ENCODE measurements around the gene DGKD. TPM values are rescaled to one million over a fixed set of nuclear protein-coding genes. Genes with fewer than 3 reads are reported as not detected.

Gene DGKD
- total RNA-seq, 1 experiment from 2014 or later: 52.0 TPM

- TF ChIP-seq SIN3A (IDR thresholded peaks at IDR 0.05; ENCODE audit: low read depth) (no peak), JUND (IDR thresholded peaks at IDR 0.05) (no peak), ATF3 (IDR thresholded peaks at IDR 0.05) (no peak), FOSL1 (IDR thresholded peaks at IDR 0.05; ENCODE audit: low read depth) (no peak), YY1 (IDR thresholded peaks at IDR 0.05; ENCODE audit: extremely low read depth, insufficient replicate concordance, low read depth, low read length) (no peak), REST (IDR thresholded peaks at IDR 0.05; ENCODE audit: low read depth) (no peak), POLR2A (IDR thresholded peaks at IDR 0.05; ENCODE audit: borderline replicate concordance, extremely low read depth, insufficient read depth, insufficient read length) (no peak), EZH2 (IDR thresholded peaks at IDR 0.05) (no peak), ZBTB33 (IDR thresholded peaks at IDR 0.05; ENCODE audit: extremely low read depth, insufficient replicate concordance, low read length) (no peak), EGR1 (IDR thresholded peaks at IDR 0.05; ENCODE audit: low read depth) (no peak), ELF1 (IDR thresholded peaks at IDR 0.05; ENCODE audit: borderline replicate concordance, low read depth) (no peak), RAD21 (IDR thresholded peaks at IDR 0.05; ENCODE audit: low read depth) (no peak), POLR2AphosphoS5 (IDR thresholded peaks at IDR 0.05; ENCODE audit: low read depth, low read length) (no peak), CEBPB (IDR thresholded peaks at IDR 0.05; ENCODE audit: low read depth) (no peak), EZH2phosphoT487 (IDR thresholded peaks at IDR 0.05; ENCODE audit: borderline replicate concordance) (no peak), TCF7L2 (IDR thresholded peaks at IDR 0.05; ENCODE audit: borderline replicate concordance, extremely low read depth, insufficient read depth, insufficient read length) (no peak), ZFX (IDR thresholded peaks at IDR 0.05) (no peak), SRF (IDR thresholded peaks at IDR 0.05; ENCODE audit: low read depth) (no peak)
- TF ChIP-seq, protein P1, sequence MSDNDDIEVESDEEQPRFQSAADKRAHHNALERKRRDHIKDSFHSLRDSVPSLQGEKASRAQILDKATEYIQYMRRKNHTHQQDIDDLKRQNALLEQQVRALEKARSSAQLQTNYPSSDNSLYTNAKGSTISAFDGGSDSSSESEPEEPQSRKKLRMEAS (IDR thresholded peaks at IDR 0.05): no peak
- TF ChIP-seq, protein P2, sequence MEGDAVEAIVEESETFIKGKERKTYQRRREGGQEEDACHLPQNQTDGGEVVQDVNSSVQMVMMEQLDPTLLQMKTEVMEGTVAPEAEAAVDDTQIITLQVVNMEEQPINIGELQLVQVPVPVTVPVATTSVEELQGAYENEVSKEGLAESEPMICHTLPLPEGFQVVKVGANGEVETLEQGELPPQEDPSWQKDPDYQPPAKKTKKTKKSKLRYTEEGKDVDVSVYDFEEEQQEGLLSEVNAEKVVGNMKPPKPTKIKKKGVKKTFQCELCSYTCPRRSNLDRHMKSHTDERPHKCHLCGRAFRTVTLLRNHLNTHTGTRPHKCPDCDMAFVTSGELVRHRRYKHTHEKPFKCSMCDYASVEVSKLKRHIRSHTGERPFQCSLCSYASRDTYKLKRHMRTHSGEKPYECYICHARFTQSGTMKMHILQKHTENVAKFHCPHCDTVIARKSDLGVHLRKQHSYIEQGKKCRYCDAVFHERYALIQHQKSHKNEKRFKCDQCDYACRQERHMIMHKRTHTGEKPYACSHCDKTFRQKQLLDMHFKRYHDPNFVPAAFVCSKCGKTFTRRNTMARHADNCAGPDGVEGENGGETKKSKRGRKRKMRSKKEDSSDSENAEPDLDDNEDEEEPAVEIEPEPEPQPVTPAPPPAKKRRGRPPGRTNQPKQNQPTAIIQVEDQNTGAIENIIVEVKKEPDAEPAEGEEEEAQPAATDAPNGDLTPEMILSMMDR (IDR thresholded peaks at IDR 0.05 in 2 of 3, conservative IDR thresholded peaks at IDR 0.05 in 1 of 3; ENCODE audit: borderline replicate concordance in 1 of 3, insufficient read depth in 1 of 3, low read depth in 2 of 3, low read length in 2 of 3): no peak
- intact Hi-C loops (cut with micrococcal nuclease): no loop called here
These were observed 33.1 kb upstream of the DGKD start for GRCh38 chr2:233321166-233321565.

More at GRCh38 chr2:233321166-233321565, 33.1 kb upstream of the DGKD start:
- H3K27me3 ChIP-seq (ENCODE audit: insufficient read depth, low read length): no peaks in the 10 kb centered on the region
- ATAC-seq (no peak), DNase-seq (ENCODE audit: low read depth, low spot score) (no peak)
- ChIA-PET RAD21 (ENCODE audit: low non-redundant PET in 1 of 2, low total read pairs in 2 of 2, uncharacterized antibody in 2 of 2, unreplicated experiment in 2 of 2) (no interaction called here), CTCF (no interaction called here), POLR2A (no interaction called here)
- no peak overlapping the region for H3K27ac ChIP-seq (ENCODE audit: low read depth, low read length)
- no peaks in the 10 kb centered on the region for H4K20me1 ChIP-seq (ENCODE audit: insufficient read depth)
- no TSS peak for BruUV-seq (replicated peaks)
- no peak overlapping the region for H3K9ac ChIP-seq (ENCODE audit: low read length)
- H3K4me2 ChIP-seq (ENCODE audit: low read length): no peak overlapping the region
- no peaks in the 10 kb centered on the region for H3K9me2 ChIP-seq (ENCODE audit: insufficient read depth)
- H3K79me2 ChIP-seq (ENCODE audit: insufficient read depth, low read length): no peaks in the 10 kb centered on the region
- H3K9me3 ChIP-seq (ENCODE audit: control insufficient read depth in 1 of 2, insufficient read depth in 1 of 2, low read depth in 1 of 2, low read length in 2 of 2): no peaks in the 10 kb centered on the region
- H3K4me3 ChIP-seq (replicated peaks in 1 of 2; ENCODE audit: low read depth in 1 of 2, low read length in 2 of 2): no peak overlapping the region
- no peaks in the 10 kb centered on the region for H3K4me1 ChIP-seq (ENCODE audit: control insufficient read depth in 1 of 2, insufficient read depth in 2 of 2, low read length in 2 of 2)
- H2AFZ ChIP-seq (ENCODE audit: low read depth, low read length, poor library complexity, severe bottlenecking): no peak overlapping the region
- H3K36me3 ChIP-seq (ENCODE audit: control insufficient read depth in 1 of 2, insufficient read depth in 2 of 2, low read length in 2 of 2): no peaks in the 10 kb centered on the region
